ENCODE data around the gene APBA3. TPM values are rescaled to one million over a fixed set of nuclear protein-coding genes. Genes with fewer than 3 reads are reported as not detected.
A peak's percentile ranks its signal among the peaks of the same experiment; 100 is the strongest.

The APBA3 gene
- total RNA-seq, 2 donors from 2014 or later: 27.5 to 42.2 TPM

- Histone ChIP-seq H3K36me3 (ENCODE audit: control insufficient read depth, insufficient read depth, low read length) (no peaks in the 10 kb centered on the region), H3K27me3 (ENCODE audit: control insufficient read depth, insufficient read depth, low read length, poor library complexity, severe bottlenecking) (no peaks in the 10 kb centered on the region), H3K9ac (ENCODE audit: extremely low read depth, low read length, poor library complexity, severe bottlenecking) (no peak overlapping the region), H3K4me3 (ENCODE audit: low read length) (no peak overlapping the region), H3K27ac (ENCODE audit: low read depth, low read length) (no peak overlapping the region), H3K4me1 (ENCODE audit: control insufficient read depth, insufficient read depth, low read length) (no peaks in the 10 kb centered on the region), H3K9me3 (ENCODE audit: control insufficient read depth, low read length) (no peaks in the 10 kb centered on the region)
- Mint-ChIP-seq H3K27ac (no peak overlapping the region), H3K27me3 (ENCODE audit: insufficient read depth) (no peaks in the 10 kb centered on the region), H3K4me1 (no peaks in the 10 kb centered on the region), H3K9me3 (no peaks in the 10 kb centered on the region), H3K36me3 (ENCODE audit: low read depth) (peaks cover 10% of the 10 kb centered on the region), H3K4me3 (no peak overlapping the region)
- WGBS, 2 experiments (ENCODE audit: insufficient coverage in 1 of 2, insufficient read length in 1 of 2): 92 to 96% methylated on average over 3 to 7 of the region's 7 CpGs
- DNase-seq: peak; percentile 40
- no peak for TF ChIP-seq CTCF (conservative IDR thresholded peaks at IDR 0.05)
These were observed 7.2 kb upstream of the APBA3 start for GRCh38 chr19:3768748-3769099.

GRCh38 chr19:3768015-3768747, 6.7 kb upstream of the APBA3 start:
- H3K4me1 Mint-ChIP-seq: no peaks in the 10 kb centered on the region
- H3K36me3 ChIP-seq (ENCODE audit: control insufficient read depth, insufficient read depth, low read length): no peaks in the 10 kb centered on the region
- no peaks in the 10 kb centered on the region for H3K4me1 ChIP-seq (ENCODE audit: control insufficient read depth, insufficient read depth, low read length)
- no peak overlapping the region for H3K27ac ChIP-seq (ENCODE audit: low read depth, low read length)
- no peaks in the 10 kb centered on the region for H3K9me3 Mint-ChIP-seq
- no peak for TF ChIP-seq CTCF (conservative IDR thresholded peaks at IDR 0.05)
- no peaks in the 10 kb centered on the region for H3K9me3 ChIP-seq (ENCODE audit: control insufficient read depth, low read length)
- no peak overlapping the region for H3K27ac Mint-ChIP-seq
- peaks cover 10% of the 10 kb centered on the region for H3K36me3 Mint-ChIP-seq (ENCODE audit: low read depth)
- 89 to 92% methylated on average over 17 to 25 of the region's 25 CpGs for WGBS, 2 experiments (ENCODE audit: insufficient coverage in 1 of 2, insufficient read length in 1 of 2)
- H3K27me3 ChIP-seq (ENCODE audit: control insufficient read depth, insufficient read depth, low read length, poor library complexity, severe bottlenecking): no peaks in the 10 kb centered on the region
- H3K9ac ChIP-seq (ENCODE audit: extremely low read depth, low read length, poor library complexity, severe bottlenecking): no peak overlapping the region
- DNase-seq: peak; percentile 42
- H3K4me3 Mint-ChIP-seq: no peak overlapping the region
- H3K27me3 Mint-ChIP-seq (ENCODE audit: insufficient read depth): no peaks in the 10 kb centered on the region
- H3K4me3 ChIP-seq (ENCODE audit: low read length): no peak overlapping the region

GRCh38 chr19:3767050-3767449, 5.6 kb upstream of the APBA3 start:
- 93 to 94% methylated on average over 12 to 23 of the region's 23 CpGs for WGBS, 2 experiments (ENCODE audit: insufficient coverage in 1 of 2, insufficient read length in 1 of 2)
- Histone ChIP-seq H3K4me1 (ENCODE audit: control insufficient read depth, insufficient read depth, low read length) (no peaks in the 10 kb centered on the region), H3K36me3 (ENCODE audit: control insufficient read depth, insufficient read depth, low read length) (no peaks in the 10 kb centered on the region), H3K4me3 (ENCODE audit: low read length) (no peak overlapping the region), H3K9me3 (ENCODE audit: control insufficient read depth, low read length) (no peaks in the 10 kb centered on the region), H3K27ac (ENCODE audit: low read depth, low read length) (no peak overlapping the region), H3K9ac (ENCODE audit: extremely low read depth, low read length, poor library complexity, severe bottlenecking) (no peak overlapping the region), H3K27me3 (ENCODE audit: control insufficient read depth, insufficient read depth, low read length, poor library complexity, severe bottlenecking) (no peaks in the 10 kb centered on the region)
- Mint-ChIP-seq H3K36me3 (ENCODE audit: low read depth) (peaks cover 10% of the 10 kb centered on the region), H3K9me3 (no peaks in the 10 kb centered on the region), H3K27ac (no peak overlapping the region), H3K27me3 (ENCODE audit: insufficient read depth) (no peaks in the 10 kb centered on the region), H3K4me3 (no peak overlapping the region), H3K4me1 (no peaks in the 10 kb centered on the region)
- DNase-seq: no peak
- TF ChIP-seq CTCF (conservative IDR thresholded peaks at IDR 0.05): no peak
